ENCODE measurements around the gene MRPL55. TPM values are rescaled to one million over a fixed set of nuclear protein-coding genes. Genes with fewer than 3 reads are reported as not detected.

The MRPL55 gene
- total RNA-seq, 1 donor from 2014 or later = 51.0 TPM

DNA sequence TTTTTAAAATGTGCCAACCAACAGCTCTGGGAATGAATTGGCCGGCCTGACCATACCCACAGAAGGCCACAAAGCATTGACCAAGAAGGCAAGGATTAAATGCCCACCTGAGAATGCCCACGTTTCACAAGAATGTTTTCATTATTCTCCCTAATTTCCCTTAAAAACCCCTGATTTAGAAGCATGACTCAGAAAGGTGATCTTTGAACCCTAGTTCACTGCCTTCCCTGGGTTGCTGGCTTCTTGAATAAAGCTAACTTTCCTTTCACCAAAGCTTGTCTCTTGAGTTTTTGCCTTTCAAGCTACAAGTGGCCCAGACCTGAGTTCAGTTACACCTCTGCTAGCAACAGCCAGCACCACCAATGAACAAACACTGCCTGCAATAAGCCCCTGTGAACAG, 14.4 kb upstream of the MRPL55 start:
- Histone ChIP-seq H3K27ac (replicated peaks) (no peak overlapping the region), H3K9me3 (replicated peaks) (no peaks in the 10 kb centered on the region), H3K27me3 (ENCODE audit: low read depth) (no peaks in the 10 kb centered on the region), H3K36me3 (no peaks in the 10 kb centered on the region), H3K4me1 (no peaks in the 10 kb centered on the region), H3K4me3 (no peak overlapping the region)
- intact Hi-C loops (cut with micrococcal nuclease) = no loop called here
- TF ChIP-seq, protein P1, sequence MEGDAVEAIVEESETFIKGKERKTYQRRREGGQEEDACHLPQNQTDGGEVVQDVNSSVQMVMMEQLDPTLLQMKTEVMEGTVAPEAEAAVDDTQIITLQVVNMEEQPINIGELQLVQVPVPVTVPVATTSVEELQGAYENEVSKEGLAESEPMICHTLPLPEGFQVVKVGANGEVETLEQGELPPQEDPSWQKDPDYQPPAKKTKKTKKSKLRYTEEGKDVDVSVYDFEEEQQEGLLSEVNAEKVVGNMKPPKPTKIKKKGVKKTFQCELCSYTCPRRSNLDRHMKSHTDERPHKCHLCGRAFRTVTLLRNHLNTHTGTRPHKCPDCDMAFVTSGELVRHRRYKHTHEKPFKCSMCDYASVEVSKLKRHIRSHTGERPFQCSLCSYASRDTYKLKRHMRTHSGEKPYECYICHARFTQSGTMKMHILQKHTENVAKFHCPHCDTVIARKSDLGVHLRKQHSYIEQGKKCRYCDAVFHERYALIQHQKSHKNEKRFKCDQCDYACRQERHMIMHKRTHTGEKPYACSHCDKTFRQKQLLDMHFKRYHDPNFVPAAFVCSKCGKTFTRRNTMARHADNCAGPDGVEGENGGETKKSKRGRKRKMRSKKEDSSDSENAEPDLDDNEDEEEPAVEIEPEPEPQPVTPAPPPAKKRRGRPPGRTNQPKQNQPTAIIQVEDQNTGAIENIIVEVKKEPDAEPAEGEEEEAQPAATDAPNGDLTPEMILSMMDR (IDR thresholded peaks at IDR 0.05; ENCODE audit: borderline replicate concordance) = no peak
- DNase-seq = no peak

DNA sequence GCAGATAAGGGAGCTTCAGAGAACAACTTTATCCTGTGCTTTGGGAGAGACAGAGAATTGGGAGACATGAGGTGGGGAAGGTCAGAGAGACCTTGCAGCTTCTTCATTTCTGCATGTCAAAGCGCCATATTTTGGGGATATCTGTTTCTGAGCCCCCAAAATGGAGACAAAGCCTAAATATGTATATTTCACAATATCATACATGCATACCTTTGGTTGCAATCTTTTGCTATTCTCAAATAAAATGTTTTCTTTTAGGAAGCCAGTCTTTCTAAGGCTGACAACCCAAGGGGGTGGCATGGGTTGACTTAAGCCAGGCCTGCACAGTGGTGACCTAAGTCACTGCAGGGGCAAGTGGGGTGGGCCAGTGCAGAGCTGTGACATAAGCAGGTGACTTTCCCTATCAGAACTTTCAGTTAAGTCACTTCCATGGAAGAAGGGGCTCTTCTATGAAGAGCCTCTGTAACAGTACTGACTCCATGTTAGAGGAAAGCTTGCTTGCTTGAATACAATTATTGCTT, 13.9 kb upstream of the MRPL55 start:
- no peak overlapping the region for H3K4me3 ChIP-seq
- TF ChIP-seq, protein P1 (IDR thresholded peaks at IDR 0.05; ENCODE audit: borderline replicate concordance) = no peak
- no peaks in the 10 kb centered on the region for H3K36me3 ChIP-seq
- intact Hi-C loops (cut with micrococcal nuclease) = no loop called here
- H3K9me3 ChIP-seq (replicated peaks) = no peaks in the 10 kb centered on the region
- H3K27me3 ChIP-seq (ENCODE audit: low read depth) = no peaks in the 10 kb centered on the region
- H3K4me1 ChIP-seq = no peaks in the 10 kb centered on the region
- no peak for DNase-seq
- no peak overlapping the region for H3K27ac ChIP-seq (replicated peaks)

DNA sequence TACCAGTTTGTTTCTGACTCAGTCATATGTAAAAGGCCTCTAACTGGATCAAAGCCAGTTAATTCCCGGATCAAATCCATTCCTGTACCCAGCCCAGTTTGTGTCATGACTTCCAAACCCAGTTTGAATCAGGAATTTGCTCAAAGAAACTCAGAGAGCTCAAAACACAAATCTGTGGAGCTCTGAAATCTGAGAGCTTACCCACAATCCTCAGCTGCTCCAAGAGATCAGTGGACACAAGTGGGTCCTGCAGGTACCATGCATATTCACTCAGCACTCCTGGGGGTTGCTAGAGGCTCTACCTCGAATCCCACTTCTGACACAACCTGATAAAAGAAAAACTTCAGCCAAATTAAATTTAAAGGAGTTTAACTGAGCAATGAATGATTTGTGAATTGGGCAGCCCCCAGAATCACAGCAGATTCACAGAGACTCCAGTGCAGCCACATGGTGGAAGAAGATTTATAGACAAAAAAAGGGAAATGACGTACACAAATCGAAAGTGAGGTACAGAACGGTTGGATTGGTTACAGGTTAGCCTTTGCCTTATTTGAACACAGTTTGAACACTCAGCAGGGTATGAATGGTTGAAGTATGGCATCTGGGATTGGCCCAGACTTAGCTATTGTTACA, 11.9 kb upstream of the MRPL55 start:
- Histone ChIP-seq H3K27ac (replicated peaks) (no peak overlapping the region), H3K27me3 (ENCODE audit: low read depth) (no peaks in the 10 kb centered on the region), H3K36me3 (no peaks in the 10 kb centered on the region), H3K4me1 (no peaks in the 10 kb centered on the region), H3K9me3 (replicated peaks) (no peaks in the 10 kb centered on the region), H3K4me3 (no peak overlapping the region)
- TF ChIP-seq, protein P1 (IDR thresholded peaks at IDR 0.05; ENCODE audit: borderline replicate concordance) = no peak
- intact Hi-C loops (cut with micrococcal nuclease) = no loop called here
- no peak for DNase-seq

DNA sequence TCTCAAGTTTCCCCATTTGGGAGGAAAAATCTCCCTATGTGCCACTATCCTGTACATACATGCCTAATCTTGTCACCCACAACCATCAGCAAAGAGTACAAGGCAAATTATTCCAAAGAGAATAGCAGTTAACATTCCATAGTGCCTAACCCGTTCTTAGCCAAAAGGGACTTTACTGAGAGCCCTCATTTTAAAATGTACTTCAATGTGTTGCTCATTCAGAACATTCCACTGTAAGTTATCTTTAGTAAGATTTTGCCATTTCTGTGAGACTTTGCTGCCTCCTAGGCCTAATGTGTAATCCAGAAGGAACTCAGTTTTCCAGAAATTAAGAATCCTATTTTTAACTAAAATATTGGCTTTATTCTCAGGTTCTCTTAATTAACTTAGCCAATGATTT, 11.3 kb upstream of the MRPL55 start:
- H3K27me3 ChIP-seq (ENCODE audit: low read depth) = no peaks in the 10 kb centered on the region
- intact Hi-C loops (cut with micrococcal nuclease) = no loop called here
- TF ChIP-seq, protein P1 (IDR thresholded peaks at IDR 0.05; ENCODE audit: borderline replicate concordance) = no peak
- DNase-seq = no peak
- no peak overlapping the region for H3K4me3 ChIP-seq
- H3K27ac ChIP-seq (replicated peaks) = no peak overlapping the region
- no peaks in the 10 kb centered on the region for H3K4me1 ChIP-seq
- no peaks in the 10 kb centered on the region for H3K9me3 ChIP-seq (replicated peaks)
- H3K36me3 ChIP-seq = no peaks in the 10 kb centered on the region

DNA sequence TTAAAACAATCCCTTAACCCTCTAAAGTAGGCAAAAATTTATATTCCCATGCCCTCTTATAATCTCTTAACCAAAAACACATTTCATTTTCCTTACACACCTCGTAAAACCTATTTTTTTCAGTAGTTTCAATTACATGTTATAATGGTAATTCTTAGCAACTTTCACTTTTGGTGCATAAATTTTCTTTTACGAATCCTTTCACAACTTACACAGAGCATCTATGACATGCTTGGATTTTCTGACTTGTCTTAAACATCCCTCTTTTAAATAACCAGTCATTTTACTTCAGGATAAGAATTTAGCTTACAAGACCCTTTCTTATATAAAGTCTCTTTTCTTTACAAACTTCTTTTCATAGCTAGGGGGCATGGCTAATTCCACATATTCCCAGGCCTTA, 8.9 kb upstream of the MRPL55 start:
- Histone ChIP-seq H3K27ac (replicated peaks) (no peak overlapping the region), H3K36me3 (no peaks in the 10 kb centered on the region), H3K4me3 (no peak overlapping the region), H3K4me1 (no peaks in the 10 kb centered on the region), H3K9me3 (replicated peaks) (no peaks in the 10 kb centered on the region), H3K27me3 (ENCODE audit: low read depth) (no peaks in the 10 kb centered on the region)
- intact Hi-C loops (cut with micrococcal nuclease) = no loop called here
- no peak for DNase-seq
- TF ChIP-seq, protein P1 (IDR thresholded peaks at IDR 0.05; ENCODE audit: borderline replicate concordance) = no peak
